Panc1 (cell line): ENCODE data around the gene OTUD6A. TPM values are rescaled to one million over a fixed set of nuclear protein-coding genes. Genes with fewer than 3 reads are reported as not detected.

Source experiments
- ATAC-seq: fragments of 200-7000 bp; cut with Tn5 transposase; 2 replicates; pipeline ENCODE4 v1.9.1; 2020; ENCODE audit warnings: mild to moderate bottlenecking, moderate library complexity
- BruUV-seq: library from RNA; stranded (reverse); fragments of 400-500 nt; replicated peaks from 2 replicates; lab custom pipeline; 2021; lab: Mats Ljungman, UMichigan
- CTCF ChIA-PET: fragments of 300-600 bp; sonication (Branson Sonifier 250); formaldehyde crosslinking; loops from one replicate; lab custom pipeline; 2022; ENCODE audit warnings: antibody characterized with exemption; lab: Charles Lee
- POLR2A ChIA-PET: fragments of 300-600 bp; sonication (Branson Sonifier 250); formaldehyde crosslinking; loops from one replicate; lab custom pipeline; 2022; ENCODE audit warnings: antibody characterized with exemption; lab: Charles Lee
- DNase-seq: peaks from one replicate; pipeline ENCODE4 v3.0.0-alpha.2; 2010; ENCODE audit warnings: low read depth, low spot score
- H3K27ac ChIP-seq: 2 replicates; pipeline ENCODE4 v1.5.1; 2011; ENCODE audit warnings: mild to moderate bottlenecking, low read length, inconsistent platforms
- H3K27me3 ChIP-seq: fragments of 200-500 bp; sonication (Bioruptor generic); 2 replicates; pipeline ENCODE4 v1.6.0; 2014; ENCODE audit warnings: low read length, inconsistent platforms; ENCODE audit not compliant: control insufficient read depth, insufficient read depth
- H3K36me3 ChIP-seq: fragments of 200-500 bp; sonication (Bioruptor generic); 2 replicates; pipeline ENCODE4 v1.5.1; 2014; ENCODE audit warnings: inconsistent platforms, mild to moderate bottlenecking, low read length, moderate library complexity; ENCODE audit not compliant: control insufficient read depth, insufficient read depth
- H3K4me1 ChIP-seq: 2 replicates; pipeline ENCODE4 v1.5.1; 2011; ENCODE audit warnings: inconsistent platforms, mild to moderate bottlenecking, low read length, moderate library complexity; ENCODE audit not compliant: control insufficient read depth, insufficient read depth
- H3K4me3 ChIP-seq, 2 experiments: 2 replicates each; pipeline ENCODE4 v1.5.1; 2011 to 2012; ENCODE audit warnings: low read depth in 2 of 2, low read length in 2 of 2, mild to moderate bottlenecking in 2 of 2, inconsistent platforms in 1 of 2, moderate library complexity in 1 of 2
- H3K9me3 ChIP-seq: fragments of 200-500 bp; sonication (Bioruptor generic); 2 replicates; pipeline ENCODE4 v1.5.1; 2014; ENCODE audit warnings: low read depth, mild to moderate bottlenecking, inconsistent platforms, low read length, moderate library complexity; ENCODE audit not compliant: control insufficient read depth, insufficient read depth
- CTCF ChIP-seq: fragments of 450-650 bp; IDR thresholded peaks from 2 replicates; pipeline ENCODE4 v1.5.1; 2017; ENCODE audit warnings: mild to moderate bottlenecking
- POLR2AphosphoS5 ChIP-seq: IDR thresholded peaks from 2 replicates; pipeline ENCODE4 v1.6.1; 2012; ENCODE audit warnings: mild to moderate bottlenecking, low read depth, low read length, moderate library complexity
- REST ChIP-seq, 2 experiments: IDR thresholded peaks; 2 replicates each; pipeline ENCODE4 v1.6.1; 2011 to 2012; ENCODE audit warnings: low read depth in 2 of 2, control low read depth in 1 of 2, low read length in 1 of 2, mild to moderate bottlenecking in 1 of 2, moderate library complexity in 1 of 2; ENCODE audit not compliant: insufficient read depth in 1 of 2
- SIN3A ChIP-seq: IDR thresholded peaks from 2 replicates; pipeline ENCODE4 v1.6.1; 2012; ENCODE audit warnings: low read depth, mild to moderate bottlenecking, low read length, moderate library complexity, borderline replicate concordance; ENCODE audit not compliant: insufficient read depth
- TCF7L2 ChIP-seq: IDR thresholded peaks from 2 replicates; pipeline ENCODE4 v1.6.1; 2011; ENCODE audit warnings: mild to moderate bottlenecking, low read depth, low read length, inconsistent platforms
- in situ Hi-C: cut with HindIII; loops from 2 replicates; pipeline ENCODE4 v1.10.0; 2016; ENCODE audit warnings: low sequenced_read_pairs, low pct_unique_long_range_greater_than_20kb
- intact Hi-C: fragments of 100-400 bp; cut with micrococcal nuclease; formaldehyde crosslinking; loops from one replicate; pipeline ENCODE4 v1.10.0; 2022; ENCODE audit not compliant: unreplicated experiment
- total RNA-seq: library from RNA; stranded (reverse); gene quantifications from one replicate; pipeline ENCODE4 v1.2.1, GENCODE V29; 2021; ENCODE audit not compliant: unreplicated experiment

OTUD6A gene
- total RNA-seq, 1 experiment from 2014 or later, result not detected

- ATAC-seq (no peak), DNase-seq (no peak)
- intact Hi-C loops, result no loop called here
- CTCF ChIA-PET, result no interaction called here
- POLR2A ChIA-PET, result no interaction called here
- Histone ChIP-seq H3K4me1 (no peaks in the 10 kb centered on the region), H3K27ac (no peak overlapping the region), H3K9me3 (no peaks in the 10 kb centered on the region), H3K4me3 (no peak overlapping the region), H3K27me3 (no peaks in the 10 kb centered on the region), H3K36me3 (no peaks in the 10 kb centered on the region)
- no TSS peak for BruUV-seq
- TF ChIP-seq POLR2AphosphoS5 (no peak), CTCF (no peak), REST (IDR thresholded peaks at IDR 0.05; ENCODE audit: insufficient read depth in 1 of 2, low read depth in 2 of 2, low read length in 1 of 2) (no peak), SIN3A (no peak), TCF7L2 (no peak)
- in situ Hi-C loops, result no loop called here
Observed at GRCh38 chrX:70022616-70023015, 39.6 kb upstream of the OTUD6A start.

GRCh38 chrX:70025464-70025863 is 36.8 kb upstream of the OTUD6A start:
- ATAC-seq, result no peak
- Histone ChIP-seq H3K36me3 (no peaks in the 10 kb centered on the region), H3K27me3 (no peaks in the 10 kb centered on the region), H3K9me3 (no peaks in the 10 kb centered on the region), H3K4me3 (no peak overlapping the region), H3K27ac (no peak overlapping the region), H3K4me1 (no peaks in the 10 kb centered on the region)
- intact Hi-C loops, result no loop called here
- in situ Hi-C loops, result no loop called here
- ChIA-PET POLR2A (no interaction called here), CTCF (no interaction called here)
- no peak for DNase-seq
- no TSS peak for BruUV-seq
- TF ChIP-seq REST (IDR thresholded peaks at IDR 0.05; ENCODE audit: insufficient read depth in 1 of 2, low read depth in 2 of 2, low read length in 1 of 2) (no peak), SIN3A (no peak), POLR2AphosphoS5 (no peak), TCF7L2 (no peak), CTCF (no peak)
